HepG2 (cell line): ENCODE measurements around the gene LDLRAD4. TPM values are rescaled to one million over a fixed set of nuclear protein-coding genes. Genes with fewer than 3 reads are reported as not detected.

Experiments
- ATAC-seq: fragments of 200-7000 bp; cut with Tn5 transposase; 3 replicates; pipeline ENCODE4 v1.9.1; 2020; ENCODE audit warnings: mild to moderate bottlenecking, moderate library complexity
- BruUV-seq: library from RNA; stranded (reverse); fragments of 400-500 nt; replicated peaks from 2 replicates; lab custom pipeline; 2021; lab: Mats Ljungman, UMichigan
- CTCF ChIA-PET: fragments of 300-600 bp; formaldehyde crosslinking; extraction: SDS; loops from one replicate; lab custom pipeline; 2021; ENCODE audit warnings: low total read pairs, inconsistent platforms, low intra/inter-chr PET ratio; lab: Yijun Ruan, JAX
- POLR2A ChIA-PET: fragments of 350-600 bp; sonication (Branson Sonifier 250); formaldehyde crosslinking; loops from one replicate; lab custom pipeline; 2020; ENCODE audit warnings: antibody characterized with exemption, inconsistent platforms; lab: Yijun Ruan, JAX
- DNase-seq: peaks from one replicate; pipeline ENCODE4 v3.0.0-alpha.2; 2015; ENCODE audit warnings: low spot score
- FAIRE-seq: peaks from 3 replicates; lab custom pipeline; 2011; peaks lifted over from hg19 to GRCh38; lab: Jason Lieb, UNC
- H2AFZ ChIP-seq: one replicate; pipeline ENCODE4 v1.6.1; 2011; ENCODE audit warnings: low read length, inconsistent platforms
- H3K27ac ChIP-seq: fragments of 300-600 bp; 3 replicates; pipeline ENCODE4 v1.8.0; 2011; ENCODE audit warnings: mixed run types, mild to moderate bottlenecking, mixed read lengths, low read length, inconsistent platforms; ENCODE audit not compliant: insufficient read depth; ENCODE audit errors: extremely low read length
- H3K27me3 ChIP-seq, 2 experiments: fragments of 200-600 bp in 1 of 2; 2 replicates in 1 of 2; 3 replicates in 1 of 2; pipeline versions ENCODE4 v1.6.0 to v1.8.0; 2011; ENCODE audit warnings: low read length in 2 of 2, mild to moderate bottlenecking in 2 of 2, moderate library complexity in 2 of 2, inconsistent platforms in 1 of 2; ENCODE audit not compliant: insufficient read depth in 2 of 2, control insufficient read depth in 1 of 2
- H3K36me3 ChIP-seq, 2 experiments: fragments of 200-600 bp in 1 of 2; replicated peaks in 1 of 2; 2 replicates in 1 of 2; 3 replicates in 1 of 2; pipeline versions ENCODE4 v1.5.1 to v1.8.0; 2011; ENCODE audit warnings: low read length in 2 of 2, inconsistent platforms in 1 of 2; ENCODE audit not compliant: insufficient read depth in 2 of 2, control insufficient read depth in 1 of 2
- H3K4me1 ChIP-seq: 2 replicates; pipeline ENCODE4 v1.5.1; 2012; ENCODE audit warnings: low read length, inconsistent platforms; ENCODE audit not compliant: insufficient read depth
- H3K4me2 ChIP-seq: 2 replicates; pipeline ENCODE4 v1.6.0; 2011; ENCODE audit warnings: low read depth, low read length, inconsistent platforms
- H3K4me3 ChIP-seq, 3 experiments: fragments of 200-600 bp in 1 of 3; sonication (generic), shearing (Covaris generic) in 1 of 3; replicated peaks in 1 of 3; 2 replicates each; pipeline ENCODE4 v1.5.1; 2011 to 2016; ENCODE audit warnings: low read length in 3 of 3, inconsistent platforms in 2 of 3, low read depth in 2 of 3, mild to moderate bottlenecking in 2 of 3, control low read depth in 1 of 3, mixed read lengths in 1 of 3; ENCODE audit not compliant: insufficient read depth in 1 of 3
- H3K79me2 ChIP-seq: one replicate; pipeline ENCODE4 v1.6.1; 2011; ENCODE audit warnings: low read length, inconsistent platforms; ENCODE audit not compliant: insufficient read depth
- H3K9ac ChIP-seq: 2 replicates; pipeline ENCODE4 v1.6.0; 2011; ENCODE audit warnings: mild to moderate bottlenecking, low read depth, low read length, inconsistent platforms; ENCODE audit not compliant: insufficient read depth
- H3K9me3 ChIP-seq: 2 replicates; pipeline ENCODE4 v1.5.1; 2012; ENCODE audit warnings: mild to moderate bottlenecking, low read length
- H4K20me1 ChIP-seq: 2 replicates; pipeline ENCODE4 v1.6.0; 2011; ENCODE audit warnings: inconsistent platforms, mild to moderate bottlenecking, low read length, moderate library complexity; ENCODE audit not compliant: insufficient read depth
- FOXJ3 ChIP-seq: sonication (generic); formaldehyde crosslinking; IDR thresholded peaks from 2 replicates; pipeline ENCODE4 v1.4.0; 2020; ENCODE audit warnings: missing genetic modification reagents, mild to moderate bottlenecking, borderline replicate concordance
- FOXK2 ChIP-seq: fragments of 450-650 bp; IDR thresholded peaks from 2 replicates; pipeline ENCODE4 v1.6.1; 2016
- HOXD1 ChIP-seq: sonication (generic); formaldehyde crosslinking; IDR thresholded peaks from 2 replicates; pipeline ENCODE4 v1.5.0; 2020; ENCODE audit warnings: missing genetic modification reagents
- SIN3A ChIP-seq: IDR thresholded peaks from 2 replicates; pipeline ENCODE4 v1.6.1; 2011; ENCODE audit warnings: low read depth, mild to moderate bottlenecking, control low read depth, low read length, borderline replicate concordance
- TARDBP ChIP-seq: sonication (generic); formaldehyde crosslinking; IDR thresholded peaks from 2 replicates; pipeline ENCODE4 v1.8.0; 2022; ENCODE audit warnings: mild to moderate bottlenecking, missing genetic modification reagents
- TBX3 ChIP-seq: fragments of 450-650 bp; IDR thresholded peaks from 2 replicates; pipeline ENCODE4 v1.6.1; 2017; ENCODE audit warnings: antibody characterized with exemption, mild to moderate bottlenecking, inconsistent platforms, borderline replicate concordance
- ZFAT ChIP-seq: sonication (generic); formaldehyde crosslinking; conservative IDR thresholded peaks from 2 replicates; pipeline ENCODE4 v1.8.1; 2023; ENCODE audit warnings: missing genetic modification reagents, inconsistent platforms
- ZNF143 ChIP-seq: sonication (generic); formaldehyde crosslinking; IDR thresholded peaks from 2 replicates; pipeline ENCODE4 v1.4.0; 2020; ENCODE audit warnings: missing genetic modification reagents
- ZNF230 ChIP-seq: sonication (generic); formaldehyde crosslinking; IDR thresholded peaks from 2 replicates; pipeline ENCODE4 v1.4.0; 2020; ENCODE audit warnings: mild to moderate bottlenecking, missing genetic modification reagents
- ZNF367 ChIP-seq: sonication (generic); formaldehyde crosslinking; IDR thresholded peaks from 2 replicates; pipeline ENCODE4 v1.4.0; 2020; ENCODE audit warnings: missing genetic modification reagents, borderline replicate concordance
- ZNF460 ChIP-seq: sonication (generic); formaldehyde crosslinking; IDR thresholded peaks from 2 replicates; pipeline ENCODE4 v1.5.1; 2020; ENCODE audit warnings: missing genetic modification reagents, mild to moderate bottlenecking, borderline replicate concordance
- ZNF496 ChIP-seq: sonication (generic); formaldehyde crosslinking; IDR thresholded peaks from 2 replicates; pipeline ENCODE4 v1.8.1; 2023; ENCODE audit warnings: mild to moderate bottlenecking, moderate library complexity, missing genetic modification reagents; ENCODE audit not compliant: insufficient replicate concordance
- ZNF841 ChIP-seq: sonication (generic); formaldehyde crosslinking; IDR thresholded peaks from 2 replicates; pipeline ENCODE4 v1.8.1; 2023; ENCODE audit warnings: missing genetic modification reagents, borderline replicate concordance
- WGBS: methylation state at CpG from one replicate; pipeline ENCODE4 v1.1.6; 2017; ENCODE audit warnings: low lambda C conversion rate; 5-methylcytosine and 5-hydroxymethylcytosine counted together
- in situ Hi-C: cut with HindIII; loops from 2 replicates; pipeline ENCODE4 v1.10.0; 2017; ENCODE audit warnings: low pct_unique_long_range_greater_than_20kb; ENCODE audit not compliant: extremely low pct_ligation_motif_present
- intact Hi-C: fragments of 100-400 bp; cut with micrococcal nuclease; formaldehyde crosslinking; loops from one replicate; pipeline ENCODE4 v1.10.0; 2022; ENCODE audit not compliant: unreplicated experiment
- polyA plus RNA-seq, 8 experiments: library from polyadenylated mRNA; depleted of rRNA in 3 of 8; stranded (reverse) in 7 of 8; unstranded in 1 of 8; fragments of >200 nt; fragmentation: Illumina TruSeq in 4 of 8; extraction: Trizol in 4 of 8; gene quantifications; 2 replicates each; pipeline versions ENCODE4 v1.2.1 to v1.2.3, GENCODE V29; 2011 to 2016; ENCODE audit warnings: low read depth in 4 of 8, missing spikeins in 1 of 8, mixed read lengths in 1 of 8; ENCODE audit not compliant: insufficient read depth in 1 of 8
- total RNA-seq, 5 experiments: library from RNA; depleted of rRNA; stranded (reverse); fragments of >200 nt; fragmentation: Illumina TruSeq; extraction: Trizol; gene quantifications; 2 replicates each; pipeline ENCODE4 v1.2.3, GENCODE V29; 2016; ENCODE audit warnings: low read depth in 1 of 5
- TF ChIP-seq, protein P1 (sequence below): sonication (generic); formaldehyde crosslinking; IDR thresholded peaks from 2 replicates; pipeline ENCODE4 v1.5.0; 2020; ENCODE audit warnings: missing genetic modification reagents
- TF ChIP-seq, protein P2 (sequence below): sonication (generic); formaldehyde crosslinking; IDR thresholded peaks from 2 replicates; pipeline ENCODE4 v1.4.0; 2020; ENCODE audit warnings: missing genetic modification reagents
- TF ChIP-seq, protein P3 (sequence below): IDR thresholded peaks from 2 replicates; pipeline ENCODE4 v1.6.1; 2016; ENCODE audit warnings: low read depth

The LDLRAD4 gene
- total and polyA plus RNA-seq, 2 of the 13 experiments (the other 11 are each of a cell fraction or from before 2014, with no cell fraction given): 13.6 to 20.9 TPM

DNA sequence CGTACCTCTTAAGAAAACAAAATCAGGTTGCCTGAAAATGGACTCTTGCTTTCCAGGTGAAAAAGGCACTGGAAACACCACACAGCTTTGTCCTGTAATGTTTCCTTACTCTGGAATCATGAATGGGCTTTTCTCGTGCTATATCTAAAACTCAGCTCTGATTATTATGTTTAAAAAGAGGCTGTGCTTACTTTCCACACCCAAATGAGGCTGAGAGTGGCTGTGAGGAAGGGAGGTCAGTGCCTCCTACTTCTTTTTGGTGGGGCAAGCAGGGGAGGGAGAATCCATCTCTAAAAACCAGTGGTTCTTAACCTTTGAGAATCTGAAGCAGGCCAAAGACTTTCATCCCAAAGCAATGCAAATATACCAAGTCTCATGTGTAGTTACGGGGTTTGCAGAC, 359.2 kb downstream of the LDLRAD4 start:
- no peak for TF ChIP-seq ZNF230 (CRISPR knock-in tag)
- no peak for TF ChIP-seq ZNF496 (CRISPR knock-in tag)
- Histone ChIP-seq H2AFZ (no peak overlapping the region), H4K20me1 (peaks cover 5% of the 10 kb centered on the region; the same call in 1 of the 2 replicates), H3K36me3 (no peaks in the 10 kb centered on the region), H3K9me3 (no peaks in the 10 kb centered on the region), H3K79me2 (no peaks in the 10 kb centered on the region), H3K27me3 (no peaks in the 10 kb centered on the region), H3K4me3 (no peak overlapping the region), H3K4me2 (no peak overlapping the region), H3K9ac (no peak overlapping the region), H3K4me1 (no peaks in the 10 kb centered on the region), H3K27ac (no peak overlapping the region)
- ChIA-PET POLR2A (no interaction called here), CTCF (no interaction called here)
- in situ Hi-C loops (no loop called here), intact Hi-C loops (no loop called here)
- no peak for ATAC-seq
- DNase-seq: no peak
- no TSS peak for BruUV-seq
- FAIRE-seq: no peak
- 96% methylated on average over 3 of the region's 3 CpGs for WGBS

DNA sequence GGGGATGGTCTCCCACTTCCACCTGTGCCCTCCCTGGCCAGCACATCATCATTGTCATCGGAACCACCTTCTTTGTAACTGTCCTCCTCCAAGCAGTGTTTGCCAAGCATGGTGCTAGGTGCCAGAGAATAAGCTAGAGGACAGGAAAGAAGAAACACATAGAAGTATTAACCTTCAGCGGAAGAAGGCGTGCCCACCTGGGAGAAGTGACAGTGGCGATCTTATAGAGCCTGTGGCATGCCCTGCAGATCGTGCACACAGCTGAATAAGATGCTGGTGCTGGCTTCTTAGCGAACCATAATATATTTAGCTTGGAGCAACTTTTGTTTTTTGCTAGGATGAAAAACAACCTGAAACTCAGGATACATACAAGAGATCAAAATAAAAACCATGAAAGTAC, 359.8 kb downstream of the LDLRAD4 start:
- no peaks in the 10 kb centered on the region for H3K27me3 ChIP-seq
- no TSS peak for BruUV-seq
- TF ChIP-seq, protein P1, sequence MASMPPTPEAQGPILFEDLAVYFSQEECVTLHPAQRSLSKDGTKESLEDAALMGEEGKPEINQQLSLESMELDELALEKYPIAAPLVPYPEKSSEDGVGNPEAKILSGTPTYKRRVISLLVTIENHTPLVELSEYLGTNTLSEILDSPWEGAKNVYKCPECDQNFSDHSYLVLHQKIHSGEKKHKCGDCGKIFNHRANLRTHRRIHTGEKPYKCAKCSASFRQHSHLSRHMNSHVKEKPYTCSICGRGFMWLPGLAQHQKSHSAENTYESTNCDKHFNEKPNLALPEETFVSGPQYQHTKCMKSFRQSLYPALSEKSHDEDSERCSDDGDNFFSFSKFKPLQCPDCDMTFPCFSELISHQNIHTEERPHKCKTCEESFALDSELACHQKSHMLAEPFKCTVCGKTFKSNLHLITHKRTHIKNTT (CRISPR knock-in tag): no peak
- TF ChIP-seq SIN3A: no peak
- no peak for TF ChIP-seq TBX3
- TF ChIP-seq FOXJ3 (CRISPR knock-in tag): no peak
- no peak for TF ChIP-seq TARDBP (CRISPR knock-in tag)
- TF ChIP-seq ZNF841 (CRISPR knock-in tag): no peak
- no peak for TF ChIP-seq ZFAT (CRISPR knock-in tag)
- TF ChIP-seq, protein P2, sequence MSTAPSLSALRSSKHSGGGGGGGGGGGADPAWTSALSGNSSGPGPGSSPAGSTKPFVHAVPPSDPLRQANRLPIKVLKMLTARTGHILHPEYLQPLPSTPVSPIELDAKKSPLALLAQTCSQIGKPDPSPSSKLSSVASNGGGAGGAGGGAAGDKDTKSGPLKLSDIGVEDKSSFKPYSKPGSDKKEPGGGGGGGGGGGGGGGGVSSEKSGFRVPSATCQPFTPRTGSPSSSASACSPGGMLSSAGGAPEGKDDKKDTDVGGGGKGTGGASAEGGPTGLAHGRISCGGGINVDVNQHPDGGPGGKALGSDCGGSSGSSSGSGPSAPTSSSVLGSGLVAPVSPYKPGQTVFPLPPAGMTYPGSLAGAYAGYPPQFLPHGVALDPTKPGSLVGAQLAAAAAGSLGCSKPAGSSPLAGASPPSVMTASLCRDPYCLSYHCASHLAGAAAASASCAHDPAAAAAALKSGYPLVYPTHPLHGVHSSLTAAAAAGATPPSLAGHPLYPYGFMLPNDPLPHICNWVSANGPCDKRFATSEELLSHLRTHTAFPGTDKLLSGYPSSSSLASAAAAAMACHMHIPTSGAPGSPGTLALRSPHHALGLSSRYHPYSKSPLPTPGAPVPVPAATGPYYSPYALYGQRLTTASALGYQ (CRISPR knock-in tag): no peak
- TF ChIP-seq HOXD1 (CRISPR knock-in tag): no peak
- no peak for TF ChIP-seq FOXK2
- no peak for TF ChIP-seq ZNF143 (CRISPR knock-in tag)
- no peak for TF ChIP-seq ZNF367 (CRISPR knock-in tag)
- TF ChIP-seq, protein P3, sequence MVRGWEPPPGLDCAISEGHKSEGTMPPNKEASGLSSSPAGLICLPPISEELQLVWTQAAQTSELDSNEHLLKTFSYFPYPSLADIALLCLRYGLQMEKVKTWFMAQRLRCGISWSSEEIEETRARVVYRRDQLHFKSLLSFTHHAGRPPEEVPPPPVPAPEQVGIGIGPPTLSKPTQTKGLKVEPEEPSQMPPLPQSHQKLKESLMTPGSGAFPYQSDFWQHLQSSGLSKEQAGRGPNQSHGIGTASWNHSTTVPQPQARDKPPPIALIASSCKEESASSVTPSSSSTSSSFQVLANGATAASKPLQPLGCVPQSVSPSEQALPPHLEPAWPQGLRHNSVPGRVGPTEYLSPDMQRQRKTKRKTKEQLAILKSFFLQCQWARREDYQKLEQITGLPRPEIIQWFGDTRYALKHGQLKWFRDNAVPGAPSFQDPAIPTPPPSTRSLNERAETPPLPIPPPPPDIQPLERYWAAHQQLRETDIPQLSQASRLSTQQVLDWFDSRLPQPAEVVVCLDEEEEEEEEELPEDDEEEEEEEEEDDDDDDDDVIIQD (CRISPR knock-in tag): no peak
- TF ChIP-seq ZNF460: no peak

More for the DNA sequence above, 359.8 kb downstream of the LDLRAD4 start:
- no peak overlapping the region for H3K27ac ChIP-seq
- H3K4me3 ChIP-seq: no peak overlapping the region
- no peak for ATAC-seq
- DNase-seq: no peak
- no peak overlapping the region for H2AFZ ChIP-seq
- in situ Hi-C loops: no loop called here
- H3K9me3 ChIP-seq: no peaks in the 10 kb centered on the region
- WGBS: 95% methylated on average over 6 of the region's 6 CpGs
- CTCF ChIA-PET: no interaction called here
- no peak for FAIRE-seq
- no peak overlapping the region for H3K4me2 ChIP-seq
- no peaks in the 10 kb centered on the region for H3K36me3 ChIP-seq
- peaks cover 5% of the 10 kb centered on the region; the same call in 1 of the 2 replicates for H4K20me1 ChIP-seq
- H3K79me2 ChIP-seq: no peaks in the 10 kb centered on the region
- H3K4me1 ChIP-seq: no peaks in the 10 kb centered on the region
- POLR2A ChIA-PET: no interaction called here
- H3K9ac ChIP-seq: no peak overlapping the region
- intact Hi-C loops: no loop called here
